ENCODE results near the gene MKNK2. TPM values are rescaled to one million over a fixed set of nuclear protein-coding genes. Genes with fewer than 3 reads are reported as not detected.

MKNK2 gene
- total RNA-seq, 3 donors from 2014 or later, result 94.7 to 170 (median 97.0) TPM

DNA sequence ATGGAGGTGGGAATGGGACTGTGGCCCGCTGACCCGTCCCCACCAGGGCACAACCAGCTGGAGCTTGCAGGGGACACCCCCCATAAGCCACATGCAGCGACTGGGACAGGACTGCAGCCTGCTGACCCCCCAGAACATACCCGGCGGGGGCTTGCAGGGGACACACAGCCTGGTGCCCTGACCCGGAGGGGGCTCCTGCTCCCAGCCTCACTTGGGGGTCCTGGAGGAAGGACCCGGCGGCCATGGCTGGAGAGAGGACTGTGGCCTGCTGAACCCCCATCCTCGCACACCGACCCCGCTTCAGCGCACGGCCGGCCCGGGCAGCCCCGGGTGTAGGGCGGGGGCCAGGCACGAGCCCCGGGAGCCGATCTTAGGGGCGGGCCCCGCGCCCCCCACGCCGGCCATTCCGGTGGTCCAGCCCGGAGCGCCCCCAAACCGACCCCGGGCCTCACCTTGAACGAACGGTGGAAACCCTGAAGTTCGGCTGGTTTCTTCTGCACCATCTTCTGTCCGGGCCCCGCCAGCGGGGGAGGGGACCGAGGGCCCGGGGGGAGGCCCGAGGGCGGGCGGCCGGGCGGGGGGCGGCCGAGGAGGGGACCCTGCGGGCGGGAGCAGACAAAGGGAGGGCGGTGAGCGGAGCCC, 574 bp downstream of the MKNK2 start:
- Histone ChIP-seq H3K27ac (peak overlapping the region; percentile 98), H3K27me3 (no peaks in the 10 kb centered on the region), H3K36me3 (no peaks in the 10 kb centered on the region), H3K4me1 (peaks cover 45 to 52% of the 10 kb centered on the region in 2 donors), H3K9me3 (no peaks in the 10 kb centered on the region), H3K4me3 (peak overlapping the region; percentile 95 to 97 (median 97))
- TF ChIP-seq, protein P1, sequence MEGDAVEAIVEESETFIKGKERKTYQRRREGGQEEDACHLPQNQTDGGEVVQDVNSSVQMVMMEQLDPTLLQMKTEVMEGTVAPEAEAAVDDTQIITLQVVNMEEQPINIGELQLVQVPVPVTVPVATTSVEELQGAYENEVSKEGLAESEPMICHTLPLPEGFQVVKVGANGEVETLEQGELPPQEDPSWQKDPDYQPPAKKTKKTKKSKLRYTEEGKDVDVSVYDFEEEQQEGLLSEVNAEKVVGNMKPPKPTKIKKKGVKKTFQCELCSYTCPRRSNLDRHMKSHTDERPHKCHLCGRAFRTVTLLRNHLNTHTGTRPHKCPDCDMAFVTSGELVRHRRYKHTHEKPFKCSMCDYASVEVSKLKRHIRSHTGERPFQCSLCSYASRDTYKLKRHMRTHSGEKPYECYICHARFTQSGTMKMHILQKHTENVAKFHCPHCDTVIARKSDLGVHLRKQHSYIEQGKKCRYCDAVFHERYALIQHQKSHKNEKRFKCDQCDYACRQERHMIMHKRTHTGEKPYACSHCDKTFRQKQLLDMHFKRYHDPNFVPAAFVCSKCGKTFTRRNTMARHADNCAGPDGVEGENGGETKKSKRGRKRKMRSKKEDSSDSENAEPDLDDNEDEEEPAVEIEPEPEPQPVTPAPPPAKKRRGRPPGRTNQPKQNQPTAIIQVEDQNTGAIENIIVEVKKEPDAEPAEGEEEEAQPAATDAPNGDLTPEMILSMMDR (IDR thresholded peaks at IDR 0.05), result no peak
- TF ChIP-seq POLR2AphosphoS5 (IDR thresholded peaks at IDR 0.05) (no peak), POLR2A (IDR thresholded peaks at IDR 0.05) (no peak)
- DNase-seq (ENCODE audit: low spot score in 2 of 2), result no peak
- intact Hi-C loops (cut with DNase I; ENCODE audit: low total_unique reads), result no loop called here

DNA sequence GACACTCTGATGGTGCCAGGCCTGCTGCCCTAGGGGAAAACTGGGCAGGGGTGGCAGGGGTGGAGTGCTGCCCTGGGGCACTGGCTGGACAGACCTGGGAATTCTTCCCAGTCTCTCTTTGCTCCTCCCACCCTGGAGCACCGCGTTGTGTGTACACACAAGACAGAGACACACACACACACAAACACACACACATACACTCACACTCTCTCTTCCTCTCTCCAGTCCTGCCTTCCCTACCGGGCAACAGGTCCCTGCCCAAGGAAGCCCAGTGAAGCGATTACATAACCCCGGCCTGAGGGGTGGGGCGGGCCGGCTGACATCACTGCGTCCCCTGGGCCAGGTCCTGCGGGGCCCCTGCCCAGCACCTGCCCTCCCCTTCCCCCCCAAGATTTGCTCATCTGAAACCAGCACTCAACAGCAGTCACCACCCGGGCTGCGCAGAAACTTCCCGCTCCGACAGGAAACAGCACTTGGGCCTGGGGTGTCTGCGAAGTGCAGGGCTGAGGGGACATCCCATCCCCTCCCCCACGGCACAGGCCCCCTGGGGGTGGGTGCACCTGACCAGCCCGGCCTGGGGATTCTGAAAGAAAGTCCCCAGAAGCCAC, 1.2 kb downstream of the MKNK2 start:
- Histone ChIP-seq H3K27me3 (no peaks in the 10 kb centered on the region), H3K27ac (peak overlapping the region; percentile 98), H3K36me3 (no peaks in the 10 kb centered on the region), H3K4me1 (peaks cover 48 to 58% of the 10 kb centered on the region in 2 donors), H3K4me3 (peak overlapping the region; percentile 95 to 97 (median 97)), H3K9me3 (no peaks in the 10 kb centered on the region)
- TF ChIP-seq, protein P1 (IDR thresholded peaks at IDR 0.05), result peak in 1 of 3 donors; percentile 18
- TF ChIP-seq POLR2AphosphoS5 (IDR thresholded peaks at IDR 0.05), result peak in 2 of 3 donors; percentile 80 to 89
- peak; percentile 74 for TF ChIP-seq POLR2A (IDR thresholded peaks at IDR 0.05)
- DNase-seq (ENCODE audit: low spot score in 2 of 2), result peak; percentile 88 to 90
- intact Hi-C loops (cut with DNase I; ENCODE audit: low total_unique reads), result no loop called here

DNA sequence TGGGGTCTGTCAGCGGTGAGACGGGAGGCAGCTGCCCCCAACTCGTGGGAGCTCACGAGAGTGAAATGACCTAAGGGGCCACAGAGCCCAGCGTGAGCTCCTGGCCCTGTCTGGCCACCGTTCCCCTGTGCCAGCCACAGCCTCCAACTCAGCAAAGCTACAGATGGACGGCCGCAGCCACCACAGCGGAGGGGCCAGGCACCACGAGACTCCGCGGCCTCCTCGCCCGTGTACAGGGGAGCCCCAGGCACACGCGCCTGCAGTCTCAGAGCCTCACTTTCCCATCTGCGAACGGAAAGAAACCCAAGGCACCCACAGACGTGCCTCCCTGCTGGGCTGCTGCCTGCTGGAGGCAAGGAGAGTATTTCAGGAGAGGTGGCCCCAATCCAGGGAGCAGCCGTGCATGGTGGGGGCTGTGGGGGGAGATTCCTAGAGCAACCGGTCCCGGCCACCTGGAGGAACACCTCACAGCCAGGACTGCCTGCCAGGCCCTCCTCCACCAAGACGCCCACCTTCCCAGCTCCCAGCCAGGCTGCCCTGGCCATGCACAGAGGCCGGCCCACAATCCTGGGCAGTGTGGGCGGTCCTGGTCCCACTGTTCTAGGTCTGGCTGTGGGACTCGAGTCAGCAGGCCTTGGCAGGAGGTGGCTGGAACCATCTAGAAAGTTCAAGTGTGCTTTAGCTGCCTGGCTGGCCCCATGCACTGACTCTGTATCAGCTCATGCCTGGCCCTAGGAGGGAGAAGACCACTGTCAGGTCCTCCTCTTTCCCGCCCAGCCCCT, 1.9 kb downstream of the MKNK2 start:
- peak overlapping the region; percentile 95 to 97 (median 97) for H3K4me3 ChIP-seq
- H3K4me1 ChIP-seq, result peaks cover 48 to 64% of the 10 kb centered on the region in 2 donors
- peak in 1 of 2 donors; percentile 68 for DNase-seq (ENCODE audit: low spot score in 2 of 2)
- TF ChIP-seq POLR2AphosphoS5 (IDR thresholded peaks at IDR 0.05), result no peak
- TF ChIP-seq, protein P1 (IDR thresholded peaks at IDR 0.05), result no peak
- no peak for TF ChIP-seq POLR2A (IDR thresholded peaks at IDR 0.05)
- no peaks in the 10 kb centered on the region for H3K27me3 ChIP-seq
- no peaks in the 10 kb centered on the region for H3K36me3 ChIP-seq
- intact Hi-C loops (cut with DNase I; ENCODE audit: low total_unique reads), result no loop called here
- peak overlapping the region; percentile 98 for H3K27ac ChIP-seq
- no peaks in the 10 kb centered on the region for H3K9me3 ChIP-seq

DNA sequence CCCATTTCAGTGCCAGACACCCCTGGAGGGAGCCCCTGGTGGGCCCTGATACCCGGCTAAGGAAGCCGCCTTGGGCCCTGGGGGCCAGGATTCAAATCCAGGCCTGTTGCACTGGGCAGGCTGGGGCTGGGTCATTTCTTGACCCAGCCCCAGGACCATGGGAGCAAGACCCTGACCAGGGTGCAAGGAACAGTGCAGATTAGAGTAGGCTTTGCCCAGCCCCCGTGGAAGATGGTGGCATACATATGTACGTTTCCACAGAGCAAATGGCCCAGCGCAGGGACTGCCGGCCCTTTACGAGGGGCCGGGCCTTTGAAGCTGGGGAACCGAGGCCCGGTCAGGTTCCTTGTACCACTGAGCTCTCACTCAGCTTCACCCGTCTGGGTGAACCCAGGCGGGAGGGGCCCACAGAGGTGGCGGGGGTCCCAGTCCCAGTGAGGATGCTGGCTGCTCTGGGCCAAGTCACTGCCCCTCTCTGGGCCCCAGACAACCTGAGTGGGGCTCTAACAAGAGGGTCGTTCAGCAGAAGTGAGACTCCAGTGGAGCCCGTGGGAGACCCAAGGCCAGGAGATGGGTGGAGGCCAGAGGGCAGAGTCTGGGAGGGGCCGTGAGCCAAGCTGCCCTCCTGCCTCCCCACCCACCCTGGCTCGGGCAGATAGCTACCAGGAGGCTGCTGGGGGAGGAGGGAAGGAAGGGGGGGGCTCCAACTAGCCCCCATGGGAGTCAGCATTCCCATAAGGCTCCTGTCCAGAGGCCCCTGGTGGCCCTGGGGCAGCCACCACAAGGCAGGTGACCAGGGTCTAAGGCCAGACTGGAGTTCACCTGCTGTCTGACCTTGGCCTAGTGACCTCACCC, 2.7 kb downstream of the MKNK2 start:
- H3K4me3 ChIP-seq, result peak overlapping the region; percentile 95 to 97 (median 97)
- no peaks in the 10 kb centered on the region for H3K36me3 ChIP-seq
- no peaks in the 10 kb centered on the region for H3K27me3 ChIP-seq
- TF ChIP-seq POLR2A (IDR thresholded peaks at IDR 0.05), result no peak
- no peak for TF ChIP-seq POLR2AphosphoS5 (IDR thresholded peaks at IDR 0.05)
- TF ChIP-seq, protein P1 (IDR thresholded peaks at IDR 0.05), result no peak
- peaks cover 51 to 66% of the 10 kb centered on the region in 2 donors for H3K4me1 ChIP-seq
- intact Hi-C loops (cut with DNase I; ENCODE audit: low total_unique reads), result no loop called here
- H3K27ac ChIP-seq, result peak overlapping the region; percentile 98
- no peaks in the 10 kb centered on the region for H3K9me3 ChIP-seq
- no peak for DNase-seq (ENCODE audit: low spot score in 2 of 2)

Measured in breast epithelium (tissue), 4 donors.